ENCODE results near the gene NAA25.
"Not testable (repeated sequence)": the region's sequence is repeated elsewhere in the genome, so short reads cannot be mapped to it uniquely, and the experiment has no call there.

NAA25 gene

DNA sequence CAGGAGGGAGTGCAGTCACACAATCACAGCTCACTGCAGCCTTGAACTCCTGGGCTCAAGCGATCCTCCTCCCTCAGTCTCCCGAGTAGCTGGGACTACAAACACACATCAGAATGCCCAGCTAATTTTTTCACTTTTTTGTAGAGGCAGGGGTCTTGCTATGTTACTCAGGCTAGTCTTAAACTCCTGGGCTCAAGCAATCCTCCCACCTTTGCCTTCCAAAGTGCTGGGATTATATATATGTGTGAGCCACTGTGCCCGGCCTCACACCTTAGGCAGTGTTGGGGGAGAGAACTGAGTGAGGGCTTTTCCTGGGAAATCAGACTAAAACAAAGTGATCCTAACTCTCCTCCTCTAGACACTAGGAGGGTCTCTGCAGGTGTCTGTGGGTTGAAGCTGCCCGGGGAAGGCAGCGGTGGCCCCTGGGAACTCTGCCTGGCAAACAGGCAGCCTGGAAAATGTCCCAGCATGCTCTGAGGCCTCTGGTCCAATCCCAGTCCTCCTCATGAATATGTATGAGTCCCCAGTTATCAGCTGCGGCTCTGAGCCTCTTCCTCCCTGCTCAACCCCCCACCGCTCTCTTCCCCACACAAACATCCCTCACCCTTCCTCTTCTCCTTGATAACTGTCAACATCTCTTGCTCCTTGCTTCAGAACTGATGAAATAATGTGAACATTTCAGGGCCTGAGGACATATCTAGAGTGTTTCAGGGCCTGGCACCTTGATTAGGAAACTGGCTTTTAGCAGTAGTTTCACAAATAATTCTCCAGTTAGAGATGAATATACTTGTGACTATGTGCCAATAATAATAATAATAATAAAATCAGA lies 7.9 kb upstream of the NAA25 start:
- peak; percentile 78 for DNase-seq

DNA sequence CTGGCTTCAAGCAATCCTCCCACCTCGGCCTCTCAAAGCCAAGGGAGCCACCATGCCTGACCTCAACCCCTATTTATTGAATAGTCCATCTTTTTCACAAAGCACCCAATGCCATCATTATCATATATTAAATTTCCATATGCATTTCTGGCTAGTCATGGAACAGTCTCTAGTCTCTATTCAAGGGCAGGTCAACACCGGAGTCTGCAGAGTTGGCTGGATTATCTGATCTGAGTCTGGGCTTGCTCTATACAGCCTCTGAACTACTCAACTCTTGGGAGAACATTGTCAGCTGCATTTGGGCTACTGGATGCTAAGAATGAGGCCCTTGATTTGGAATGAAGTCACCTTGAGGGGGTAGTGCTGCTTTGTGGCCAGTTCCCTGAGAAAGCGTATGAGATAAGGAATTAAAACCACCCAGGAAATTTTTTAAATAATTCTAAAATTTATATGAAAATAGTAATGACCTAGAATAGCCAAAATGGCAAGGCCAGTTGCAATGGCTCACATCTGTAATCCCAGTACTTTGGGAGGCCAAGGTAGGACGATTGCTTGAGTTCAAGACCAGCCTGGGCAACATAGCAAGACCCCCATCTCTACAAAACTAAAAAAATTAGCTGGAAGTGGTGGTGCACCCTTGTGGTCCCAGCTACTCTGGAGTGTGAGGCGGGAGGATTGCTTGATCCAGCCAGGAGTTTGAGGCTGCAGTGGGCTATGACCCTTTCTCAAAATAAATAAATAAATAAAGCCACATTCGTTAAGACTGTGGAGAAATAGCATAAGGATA lies 6.9 kb upstream of the NAA25 start:
- no peak for DNase-seq

DNA sequence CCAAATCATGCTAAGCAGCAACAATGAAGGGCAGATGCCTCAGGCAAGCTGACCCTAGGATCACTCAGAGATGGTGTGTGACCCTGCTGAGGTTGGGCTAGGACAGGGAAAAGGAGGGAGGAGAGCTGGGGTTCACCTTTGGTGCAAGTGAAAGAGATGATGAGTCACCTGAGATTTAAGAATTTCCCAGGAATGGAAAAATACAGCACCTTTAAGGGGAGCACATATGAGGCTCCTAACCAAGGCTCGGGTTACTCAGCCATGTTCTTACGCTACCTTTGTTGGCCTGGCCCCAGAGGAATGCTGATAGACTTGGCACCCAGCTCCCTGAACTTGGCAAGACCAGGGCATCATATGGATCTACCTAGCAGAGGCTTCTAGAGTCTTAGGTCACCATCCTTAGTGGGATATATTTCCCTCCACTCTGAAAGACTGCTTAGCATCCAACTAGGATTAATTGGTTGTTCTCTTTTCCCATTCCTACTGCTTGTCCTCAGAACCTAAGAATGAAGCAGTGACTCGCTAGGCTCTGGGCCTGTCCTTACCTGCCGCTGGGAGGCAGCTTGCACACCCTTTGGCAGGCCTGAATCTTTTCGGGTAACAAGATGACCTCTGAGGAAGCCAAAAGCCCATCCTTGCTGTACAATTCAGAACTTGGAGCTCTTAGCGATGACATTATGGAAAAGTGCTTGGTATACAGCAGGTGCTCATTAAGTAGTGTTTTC lies 4.0 kb upstream of the NAA25 start:
- no peak for DNase-seq

DNA sequence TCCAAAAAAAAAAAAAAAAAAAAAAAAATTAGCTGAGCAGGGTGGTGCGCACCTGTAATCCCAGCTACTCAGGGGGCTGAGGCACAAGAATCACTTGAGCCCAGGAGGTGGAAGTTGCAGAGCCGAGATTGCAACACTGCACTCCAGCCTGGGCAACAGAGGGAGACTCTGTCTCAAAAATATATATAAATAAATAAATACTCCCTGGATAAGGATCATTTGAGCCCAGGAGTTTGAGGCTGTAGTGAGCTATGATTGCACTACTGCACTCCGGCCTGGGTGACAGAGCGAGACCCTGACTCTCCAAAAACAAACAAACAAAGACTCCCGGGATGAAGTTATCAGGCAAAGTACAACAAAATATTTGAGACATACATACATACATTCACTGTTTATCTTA lies 3.3 kb upstream of the NAA25 start:
- DNase-seq: no peak

DNA sequence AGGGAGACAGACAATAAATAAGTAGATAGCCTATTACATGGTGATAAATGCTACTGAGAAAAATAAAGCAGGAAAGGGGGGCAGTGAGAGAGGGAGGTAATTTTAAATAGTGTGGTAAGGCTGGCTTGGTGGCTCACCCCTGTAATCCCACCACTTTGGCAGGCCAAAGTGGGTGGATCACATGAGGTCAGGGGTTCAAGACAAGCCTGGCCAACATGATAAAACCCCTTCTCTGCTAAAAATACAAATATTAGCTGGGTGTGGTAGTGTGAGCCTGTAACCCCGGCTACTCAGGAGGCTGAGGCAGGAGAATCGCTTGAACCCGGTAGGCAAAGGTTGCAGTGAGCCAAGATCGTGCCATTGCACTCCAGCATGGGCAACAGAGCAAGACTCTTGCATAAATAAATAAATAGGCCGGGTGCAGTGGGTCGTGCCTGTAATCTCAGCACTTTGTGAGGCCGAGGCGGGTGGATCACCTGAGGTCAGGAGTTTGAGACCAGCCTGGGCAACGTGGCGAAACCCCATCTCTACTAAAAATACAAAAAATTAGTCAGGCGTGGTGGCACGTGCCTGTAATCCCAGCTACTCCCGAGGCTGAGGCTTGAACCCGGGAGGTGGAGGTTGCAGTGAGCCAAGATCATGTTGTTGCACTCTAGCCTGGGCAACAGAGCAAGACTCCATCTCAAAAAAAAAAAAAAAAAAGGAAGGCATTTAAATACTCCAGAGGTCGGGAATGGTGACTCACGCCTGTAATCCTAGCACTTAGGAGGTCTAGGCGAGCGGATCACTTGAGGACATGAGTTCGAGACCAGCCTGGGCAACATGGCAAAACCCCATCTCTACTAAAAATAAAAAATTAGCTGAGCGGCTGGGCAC lies 2.4 kb upstream of the NAA25 start:
- not testable (repeated sequence) for DNase-seq

DNA sequence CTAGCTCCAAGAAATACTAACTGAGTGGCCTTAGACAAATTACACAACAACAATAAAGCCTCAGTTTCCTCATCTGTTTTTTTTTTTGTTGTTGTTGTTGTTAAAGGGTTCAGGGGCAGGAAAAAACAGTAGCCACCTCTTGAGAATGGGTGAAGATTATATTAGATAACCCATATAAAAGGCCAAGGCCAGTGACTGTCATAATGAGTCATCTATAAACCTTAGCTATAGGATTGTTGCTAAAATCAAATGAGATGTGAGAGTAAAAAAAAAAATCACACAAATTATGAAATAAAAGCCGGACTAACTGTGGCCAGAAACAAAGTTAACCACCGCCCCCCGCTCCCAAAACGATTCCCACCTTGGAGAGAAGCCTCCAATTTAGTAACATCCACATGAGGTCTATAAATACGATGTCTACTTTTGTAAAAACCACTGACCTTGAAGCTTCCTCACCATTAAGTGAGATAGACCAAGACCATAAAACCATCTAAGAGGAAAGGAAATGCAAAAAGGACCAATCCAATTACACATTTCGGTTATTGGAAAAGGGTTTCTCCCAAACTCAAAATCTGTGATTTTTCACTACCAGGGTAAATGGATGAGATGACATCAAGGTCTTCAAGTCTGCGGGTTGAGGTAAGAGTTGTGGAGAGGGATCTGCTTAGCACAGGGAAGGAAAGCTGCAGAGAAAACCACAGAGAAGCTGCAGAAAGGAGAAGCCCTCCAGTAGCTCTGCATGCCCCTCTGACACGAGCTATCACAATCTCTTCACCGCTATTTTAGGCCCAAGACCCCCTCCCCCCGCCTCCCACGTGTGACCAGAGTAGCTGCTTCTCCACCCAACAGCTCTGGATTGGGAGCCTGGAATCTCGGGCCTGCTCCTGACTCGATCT lies 1.0 kb downstream of the NAA25 start:
- no peak for DNase-seq

DNA sequence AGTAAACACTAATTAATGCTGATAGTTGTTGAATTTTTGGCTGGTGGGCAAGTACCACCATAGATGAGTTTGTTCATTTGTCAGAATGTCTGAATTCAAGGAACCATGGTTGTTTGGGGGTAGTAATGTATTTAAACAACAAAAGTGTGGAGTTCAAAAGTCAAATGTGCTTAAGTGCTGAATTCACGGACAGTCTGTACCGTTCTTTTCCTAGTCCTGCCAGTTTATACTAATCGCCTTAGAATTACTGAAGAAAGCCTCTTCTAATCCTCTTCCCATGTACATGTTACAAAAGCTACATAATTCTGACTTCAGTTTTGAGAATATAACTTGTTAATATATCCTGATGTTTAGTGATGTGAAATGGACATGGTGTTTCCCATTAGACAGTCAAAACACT lies 2.7 kb downstream of the NAA25 start:
- no peak for DNase-seq

DNA sequence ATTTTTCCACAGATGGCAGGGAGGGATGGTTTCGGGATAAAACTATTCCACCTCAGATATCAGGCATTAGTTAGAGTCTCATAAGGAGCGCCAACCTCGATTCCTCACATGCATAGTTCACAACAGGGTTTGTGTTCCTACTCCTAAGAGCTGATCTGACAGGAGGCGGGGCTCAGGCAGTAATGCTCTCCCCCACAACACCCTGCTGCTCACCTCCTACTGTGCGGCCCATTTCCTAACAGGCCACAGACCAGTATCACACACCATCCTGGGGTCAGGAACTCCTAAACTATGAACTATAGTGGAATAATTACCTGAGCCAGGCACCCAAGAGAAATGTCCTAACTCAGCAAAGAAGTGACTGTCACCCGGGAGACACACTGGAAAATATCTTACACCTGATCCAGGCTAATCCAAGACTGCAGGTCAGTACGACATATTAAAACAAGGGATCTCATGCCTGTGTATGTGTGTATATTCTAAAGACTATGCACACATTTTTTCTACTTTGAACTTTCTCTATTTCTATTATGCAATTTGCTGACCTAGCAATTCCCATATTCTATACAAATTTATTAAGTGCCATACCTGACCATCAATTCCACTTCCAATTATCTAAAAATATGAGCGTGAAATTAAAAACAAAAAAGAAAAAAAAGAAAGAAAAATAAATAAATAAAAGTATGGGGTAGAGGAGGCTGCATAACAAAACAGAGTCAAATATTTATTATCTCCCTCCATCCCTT lies 4.7 kb downstream of the NAA25 start:
- DNase-seq: no peak

DNA sequence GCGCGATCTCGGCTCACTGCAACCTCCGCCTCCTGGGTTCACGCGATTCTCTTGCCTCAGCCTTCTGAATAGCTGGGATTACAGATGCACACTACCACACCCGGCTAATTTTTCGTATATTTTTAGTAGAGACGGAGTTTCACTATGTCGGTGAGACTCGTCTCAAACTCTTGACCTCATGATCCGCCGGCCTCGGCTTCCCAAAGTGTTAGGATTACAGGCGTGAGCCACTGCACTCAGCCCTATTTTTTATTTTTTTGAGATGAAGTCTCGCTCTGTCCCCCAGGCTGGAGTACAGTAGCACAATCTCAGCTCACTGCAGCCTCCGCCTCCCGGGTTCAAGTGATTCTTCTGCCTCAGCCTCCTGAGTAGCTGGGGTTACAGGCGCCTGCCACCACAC lies 5.8 kb downstream of the NAA25 start:
- DNase-seq: not testable (repeated sequence)

DNA sequence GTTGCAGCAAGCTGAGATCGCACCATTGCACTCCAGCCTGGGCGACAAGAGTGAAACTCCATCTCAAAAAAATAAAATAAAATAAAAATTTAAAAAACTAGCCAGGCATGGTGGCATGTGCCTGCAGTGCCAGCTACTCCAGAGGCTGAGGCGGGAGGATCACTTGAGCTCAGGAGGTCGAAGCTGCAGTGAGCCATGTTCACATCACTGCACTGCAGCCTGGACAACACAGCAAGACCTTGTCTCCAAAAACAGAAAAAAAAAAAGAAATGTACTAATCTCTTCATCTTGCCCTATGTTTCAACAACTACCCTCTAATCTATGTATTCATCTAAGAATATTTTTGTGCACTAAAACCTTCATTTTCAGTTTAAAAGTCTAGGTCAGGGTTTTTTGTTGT lies 6.5 kb downstream of the NAA25 start:
- DNase-seq: no peak

DNA sequence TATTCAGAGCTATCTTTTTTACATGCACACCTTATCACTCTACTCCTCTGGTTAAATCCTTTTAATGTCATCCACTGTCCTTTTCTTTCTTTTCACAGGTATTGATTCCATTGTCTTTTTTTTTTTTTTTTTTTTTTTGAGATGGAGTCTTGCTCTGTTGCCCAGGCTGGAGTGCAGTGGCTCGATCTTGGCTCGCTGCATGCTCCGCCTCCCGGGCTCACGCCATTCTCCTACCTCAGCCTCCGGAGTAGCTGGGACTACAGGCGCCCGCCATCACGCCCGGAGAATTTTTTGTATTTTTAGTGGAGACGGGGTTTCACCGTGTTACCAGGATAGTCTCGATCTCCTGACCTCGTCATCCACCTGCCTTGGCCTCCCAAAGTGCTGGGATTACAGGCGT lies 8.1 kb downstream of the NAA25 start:
- not testable (repeated sequence) for DNase-seq

DNA sequence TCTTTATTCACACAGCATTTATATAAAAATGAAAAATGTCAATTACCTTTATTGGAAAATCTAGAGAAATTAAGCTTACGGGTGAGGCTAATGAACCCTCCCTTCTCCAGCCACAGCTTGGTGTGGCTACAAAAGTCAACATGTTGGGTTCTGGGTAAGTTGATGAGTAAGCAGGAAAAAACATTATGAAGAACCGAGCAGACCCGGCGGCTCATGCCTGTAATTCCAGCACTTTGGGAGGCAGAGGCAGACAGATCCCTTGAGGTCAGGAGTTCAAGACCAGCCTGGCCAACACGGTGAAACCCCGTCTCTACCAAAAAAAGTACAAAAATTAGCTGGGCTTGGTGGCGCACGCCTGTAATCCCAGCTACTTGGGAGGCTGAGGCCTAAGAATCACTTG lies 10.9 kb downstream of the NAA25 start:
- DNase-seq: no peak

DNA sequence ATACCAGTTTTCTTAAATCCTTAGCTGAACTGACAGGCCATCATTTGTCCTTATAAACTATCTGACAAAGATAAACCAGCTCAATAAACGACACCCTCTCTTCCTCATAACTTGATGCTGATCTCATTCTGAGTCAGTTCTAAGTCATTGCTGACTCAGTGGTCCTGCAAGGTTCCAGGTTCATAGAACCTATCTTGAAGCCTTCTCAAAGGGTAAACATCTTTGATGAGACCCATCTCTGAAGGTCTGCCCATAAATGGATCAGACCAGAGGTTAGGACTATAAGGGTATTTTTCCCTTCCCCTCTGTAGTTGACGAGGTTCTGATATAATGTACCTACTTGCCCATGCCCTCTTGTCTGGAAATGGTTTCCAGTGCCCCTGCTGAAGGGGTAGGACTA lies 11.9 kb downstream of the NAA25 start:
- DNase-seq: no peak

DNA sequence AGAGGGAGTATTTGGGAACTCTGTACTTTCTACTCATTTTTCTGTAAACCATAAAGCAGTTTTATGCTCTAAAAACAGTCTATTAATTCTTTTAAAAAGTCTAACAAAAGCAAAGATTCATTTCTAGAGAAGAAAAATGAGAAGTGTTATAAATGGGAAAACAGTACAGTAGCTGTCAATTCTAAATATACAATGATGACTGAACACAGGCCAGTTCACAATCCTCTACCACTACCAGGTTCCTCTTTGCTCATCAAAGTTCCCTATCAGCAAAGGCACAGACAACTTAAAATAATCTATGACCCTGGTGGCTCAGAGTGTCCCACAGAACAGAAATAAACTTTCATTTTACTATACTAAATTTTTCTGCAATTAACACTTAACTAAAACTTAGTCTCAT lies 12.5 kb downstream of the NAA25 start:
- no peak for DNase-seq

DNA sequence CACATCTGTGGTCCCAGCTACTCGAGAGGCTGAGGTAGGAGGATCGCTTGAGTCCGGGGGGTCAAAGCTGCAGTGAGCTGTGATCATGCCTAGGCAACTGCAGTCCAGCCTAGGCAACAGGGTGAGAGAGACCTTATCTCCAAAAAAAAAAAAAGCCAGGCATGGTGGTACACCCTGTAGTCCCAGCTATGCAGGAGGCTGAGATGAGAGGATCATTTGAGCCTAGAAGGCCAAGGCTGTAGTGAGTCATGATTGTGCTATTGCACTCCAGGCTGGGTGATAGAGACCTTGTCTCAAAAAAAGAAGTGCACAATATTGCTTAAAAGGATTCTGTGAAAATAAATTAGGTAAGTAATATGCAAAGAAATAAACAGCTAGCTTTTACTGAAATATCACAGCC lies 17.0 kb downstream of the NAA25 start:
- no peak for DNase-seq

DNA sequence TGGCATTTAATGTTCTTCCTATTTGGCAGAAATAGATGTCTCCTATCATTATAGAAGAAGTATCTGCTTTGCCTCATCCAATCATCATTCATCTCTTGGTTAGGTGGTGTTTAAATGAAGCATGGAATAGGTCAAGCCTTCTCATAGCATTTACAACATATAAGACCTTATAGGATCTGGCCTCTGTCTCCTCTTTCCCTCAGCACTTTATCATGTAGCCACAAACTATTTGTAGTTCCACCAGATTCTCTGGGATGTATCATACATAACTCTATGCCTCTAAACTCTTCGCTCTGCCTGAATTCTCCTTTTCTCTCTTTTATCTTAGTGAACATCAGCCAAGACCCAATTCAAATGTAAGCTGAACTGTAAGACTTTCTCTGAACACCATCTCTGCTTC lies 20.7 kb downstream of the NAA25 start:
- DNase-seq: no peak

DNA sequence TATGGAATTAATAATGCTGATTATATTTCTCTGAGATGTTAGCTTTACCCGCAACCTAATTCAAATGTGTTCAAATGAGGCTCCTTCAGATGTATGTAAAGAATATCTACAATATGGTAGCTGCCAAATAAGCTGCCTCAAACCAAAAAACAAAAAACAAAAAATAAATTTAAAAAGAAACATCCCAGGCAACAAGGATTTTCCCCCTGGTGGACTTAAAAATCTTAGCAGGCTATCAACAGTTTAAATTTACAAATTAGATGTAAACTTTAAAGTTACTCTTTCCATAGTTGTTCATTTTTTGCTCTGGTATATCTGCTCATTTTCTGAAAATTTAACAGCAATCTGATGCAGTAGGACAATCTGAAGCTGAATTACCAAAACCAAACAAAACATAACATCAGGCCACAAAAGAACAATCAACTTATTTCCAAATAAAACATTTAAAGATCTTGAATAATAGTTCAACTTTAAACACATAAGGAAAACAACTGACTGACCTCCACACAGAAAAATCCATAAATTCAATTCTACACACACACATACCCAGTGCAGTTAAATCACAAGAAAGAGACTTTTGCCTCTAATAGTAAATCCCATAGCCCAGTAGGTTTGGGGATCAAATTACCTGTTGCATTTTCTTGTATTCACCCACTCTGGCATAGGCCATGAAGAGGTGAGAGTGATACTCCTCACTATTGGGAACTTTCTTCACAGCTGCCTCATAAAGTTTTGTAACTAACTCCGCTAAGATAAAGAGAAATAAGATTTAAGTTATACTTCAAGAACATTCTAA lies 21.3 kb downstream of the NAA25 start:
- no peak for DNase-seq

DNA sequence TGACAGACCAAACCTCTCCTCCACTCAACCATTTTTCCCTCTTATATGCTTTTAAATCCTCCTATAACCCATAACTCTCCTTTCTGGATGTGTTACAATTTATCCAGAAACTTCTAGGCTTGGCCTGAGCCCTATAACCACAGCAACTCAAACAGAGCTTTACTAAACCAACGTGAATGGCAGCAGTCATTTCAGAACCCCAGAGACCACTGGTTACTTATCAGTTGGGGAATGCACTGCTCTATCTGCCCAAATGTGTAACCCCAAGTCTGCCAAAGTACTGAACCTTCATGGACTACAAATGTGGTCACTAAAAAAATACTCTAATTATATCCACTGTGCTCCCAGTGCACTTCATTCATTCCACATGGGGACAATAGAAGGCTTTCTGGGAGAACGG lies 42.0 kb downstream of the NAA25 start:
- no peak for DNase-seq

DNA sequence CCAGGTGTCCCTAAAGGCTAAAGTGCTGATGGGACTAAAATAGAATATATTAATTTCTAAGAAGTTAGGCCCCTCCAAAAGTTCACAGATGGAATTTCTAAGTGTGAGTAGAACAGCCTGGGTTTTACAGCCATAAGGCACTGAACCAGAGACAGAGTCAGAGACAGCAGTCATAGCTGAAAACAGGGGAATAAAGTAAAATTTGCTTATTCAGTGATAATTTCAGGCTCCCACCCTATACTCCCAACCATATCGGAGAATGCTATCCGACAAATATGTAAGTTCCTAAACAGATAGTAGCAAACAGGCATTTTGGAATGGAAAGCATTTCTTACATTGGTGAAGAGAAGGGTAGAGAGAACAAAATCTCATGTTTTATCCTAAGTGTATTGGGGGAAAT lies 45.3 kb downstream of the NAA25 start:
- DNase-seq: no peak

DNA sequence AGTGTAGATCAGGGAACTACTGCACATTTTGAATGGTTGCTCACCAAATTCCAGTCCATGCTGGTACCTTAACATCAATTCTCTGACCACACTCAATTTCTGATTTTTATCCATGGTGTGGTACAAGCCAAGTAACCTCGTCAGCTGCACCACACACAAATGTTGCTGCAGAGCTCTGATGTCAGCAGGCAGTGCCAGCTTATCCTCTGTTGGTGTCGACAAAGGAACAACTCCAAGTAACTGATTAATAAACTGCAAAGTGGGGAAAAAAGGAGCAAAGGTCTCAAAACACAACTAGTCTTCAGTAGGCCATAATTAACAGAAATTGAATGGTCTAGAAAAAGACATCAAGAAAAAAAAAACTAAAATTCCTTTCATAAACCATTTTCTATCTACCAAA lies 47.4 kb downstream of the NAA25 start:
- DNase-seq: no peak

Data from NCI-H510A treated with DMSO at 0.1 percent for 48 hours (cell line).